DND-41 (cell line): ENCODE results near the gene KLHL36.

Source experiments
- EZH2 ChIP-seq: IDR thresholded peaks from 3 replicates; pipeline ENCODE4 v1.6.1; 2012; ENCODE audit warnings: borderline replicate concordance, low read depth, mild to moderate bottlenecking, moderate library complexity, low read length, inconsistent platforms; ENCODE audit not compliant: severe bottlenecking
- TF ChIP-seq, protein P1 (sequence below): IDR thresholded peaks from 2 replicates; pipeline ENCODE4 v1.5.1; 2012; ENCODE audit warnings: borderline replicate concordance, low read length, moderate library complexity, mild to moderate bottlenecking; ENCODE audit not compliant: poor library complexity, severe bottlenecking; ENCODE audit errors: extremely low read depth

DNA sequence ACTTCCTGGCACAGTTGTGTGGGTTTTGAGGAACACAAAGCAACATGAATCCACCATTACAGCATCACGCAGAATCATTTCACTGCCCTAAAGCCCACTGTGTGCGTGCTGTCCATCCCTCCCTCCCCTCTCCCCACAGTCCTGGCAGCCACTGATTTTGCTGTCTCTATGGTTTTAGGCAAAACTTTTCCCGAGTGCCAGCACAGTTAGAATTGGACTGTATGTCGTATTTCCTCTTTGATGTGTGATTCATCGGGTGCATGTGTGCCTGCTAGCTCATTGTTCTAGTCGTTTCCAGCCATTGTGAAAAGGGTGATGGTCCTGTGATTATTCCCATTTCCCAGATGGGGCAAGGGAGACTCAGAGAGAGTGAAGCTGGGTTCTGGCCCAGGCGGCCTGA is 12.7 kb downstream of the KLHL36 start:
- no peak for TF ChIP-seq EZH2
- TF ChIP-seq, protein P1, sequence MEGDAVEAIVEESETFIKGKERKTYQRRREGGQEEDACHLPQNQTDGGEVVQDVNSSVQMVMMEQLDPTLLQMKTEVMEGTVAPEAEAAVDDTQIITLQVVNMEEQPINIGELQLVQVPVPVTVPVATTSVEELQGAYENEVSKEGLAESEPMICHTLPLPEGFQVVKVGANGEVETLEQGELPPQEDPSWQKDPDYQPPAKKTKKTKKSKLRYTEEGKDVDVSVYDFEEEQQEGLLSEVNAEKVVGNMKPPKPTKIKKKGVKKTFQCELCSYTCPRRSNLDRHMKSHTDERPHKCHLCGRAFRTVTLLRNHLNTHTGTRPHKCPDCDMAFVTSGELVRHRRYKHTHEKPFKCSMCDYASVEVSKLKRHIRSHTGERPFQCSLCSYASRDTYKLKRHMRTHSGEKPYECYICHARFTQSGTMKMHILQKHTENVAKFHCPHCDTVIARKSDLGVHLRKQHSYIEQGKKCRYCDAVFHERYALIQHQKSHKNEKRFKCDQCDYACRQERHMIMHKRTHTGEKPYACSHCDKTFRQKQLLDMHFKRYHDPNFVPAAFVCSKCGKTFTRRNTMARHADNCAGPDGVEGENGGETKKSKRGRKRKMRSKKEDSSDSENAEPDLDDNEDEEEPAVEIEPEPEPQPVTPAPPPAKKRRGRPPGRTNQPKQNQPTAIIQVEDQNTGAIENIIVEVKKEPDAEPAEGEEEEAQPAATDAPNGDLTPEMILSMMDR: no peak
